ENCODE results near the gene CAPN10.

GRCh38 chr2:240642806-240643092 lies 56.2 kb downstream of the CAPN10 start:
- no peak for TF ChIP-seq POLR2AphosphoS5 (IDR thresholded peaks at IDR 0.05)
- TF ChIP-seq POLR2A (IDR thresholded peaks at IDR 0.05) = no peak
- TF ChIP-seq CTCF (IDR thresholded peaks at IDR 0.05) = no peak

Data from breast epithelium (tissue), 3 donors.